HEK293 (cell line): ENCODE measurements around the gene GIT1.

Experiments used
- CTCF ChIA-PET: fragments of 350-600 bp; formaldehyde crosslinking; extraction: SDS; loops from one replicate; lab custom pipeline; 2021; ENCODE audit warnings: antibody characterized with exemption; lab: Yijun Ruan, JAX
- POLR2A ChIA-PET: fragments of 300-600 bp; formaldehyde crosslinking; extraction: SDS; loops from one replicate; lab custom pipeline; 2020; ENCODE audit warnings: antibody characterized with exemption, inconsistent platforms; lab: Yijun Ruan, JAX
- H3K27ac ChIP-seq: fragments of 200-500 bp; sonication (Bioruptor generic); 2 replicates; pipeline ENCODE4 v1.5.1; 2014; ENCODE audit warnings: low read depth, low read length, control low read depth, inconsistent platforms; ENCODE audit errors: extremely low read depth
- H3K36me3 ChIP-seq, 2 experiments: fragments of 200-500 bp in 1 of 2; sonication (Bioruptor generic) in 1 of 2; 1 replicate in 1 of 2; 2 replicates in 1 of 2; pipeline ENCODE4 v1.5.1; 2014 to 2017; ENCODE audit warnings: inconsistent platforms in 2 of 2, low read length in 2 of 2; ENCODE audit not compliant: control insufficient read depth in 2 of 2, insufficient read depth in 1 of 2
- H3K4me1 ChIP-seq: fragments of 200-500 bp; sonication (Bioruptor generic); 2 replicates; pipeline ENCODE4 v1.5.1; 2014; ENCODE audit warnings: mild to moderate bottlenecking, low read length, inconsistent platforms; ENCODE audit not compliant: control insufficient read depth, insufficient read depth
- H3K4me3 ChIP-seq: 2 replicates; pipeline ENCODE4 v1.5.1; 2011; ENCODE audit warnings: low read depth, mild to moderate bottlenecking, control low read depth, low read length, moderate library complexity
- H3K9me3 ChIP-seq: fragments of 200-500 bp; sonication (Bioruptor generic); 2 replicates; pipeline ENCODE4 v1.5.1; 2014; ENCODE audit warnings: low read depth, low read length, inconsistent platforms; ENCODE audit not compliant: control insufficient read depth, insufficient read depth
- BCL11B ChIP-seq: fragments of 450-650 bp; formaldehyde crosslinking; IDR thresholded peaks from 2 replicates; pipeline ENCODE4 v1.5.1; 2016; ENCODE audit warnings: low read depth, missing biosample characterization, missing genetic modification characterization
- GLI2 ChIP-seq: fragments of 450-650 bp; formaldehyde crosslinking; IDR thresholded peaks from 2 replicates; pipeline ENCODE4; 2017; ENCODE audit warnings: missing biosample characterization, missing genetic modification characterization, low read depth, borderline replicate concordance
- HOXD13 ChIP-seq: sonication (generic); formaldehyde crosslinking; IDR thresholded peaks from 2 replicates; pipeline ENCODE4 v1.8.0; 2022; ENCODE audit warnings: missing genetic modification reagents, borderline replicate concordance
- IKZF3 ChIP-seq: fragments of 450-650 bp; IDR thresholded peaks from 2 replicates; pipeline ENCODE4 v1.5.0; 2018; ENCODE audit warnings: missing biosample characterization, mild to moderate bottlenecking, missing genetic modification characterization, moderate library complexity
- KLF1 ChIP-seq: fragments of 450-650 bp; formaldehyde crosslinking; IDR thresholded peaks from 2 replicates; pipeline ENCODE4 v1.5.1; 2016; ENCODE audit warnings: missing biosample characterization, missing genetic modification characterization
- KLF7 ChIP-seq: fragments of 450-650 bp; formaldehyde crosslinking; IDR thresholded peaks from 2 replicates; pipeline ENCODE4 v1.5.1; 2016; ENCODE audit warnings: missing biosample characterization, missing genetic modification characterization, borderline replicate concordance
- RBAK ChIP-seq: fragments of 450-650 bp; formaldehyde crosslinking; IDR thresholded peaks from 2 replicates; pipeline ENCODE4 v1.5.1; 2016; ENCODE audit warnings: missing biosample characterization, missing genetic modification characterization
- REST ChIP-seq: fragments of 450-650 bp; formaldehyde crosslinking; IDR thresholded peaks from 2 replicates; pipeline ENCODE4 v1.5.1; 2016; ENCODE audit warnings: missing biosample characterization, missing genetic modification characterization
- SALL2 ChIP-seq: fragments of 450-650 bp; formaldehyde crosslinking; IDR thresholded peaks from 2 replicates; pipeline ENCODE4 v1.5.0; 2017; ENCODE audit warnings: missing biosample characterization, mild to moderate bottlenecking, missing genetic modification characterization, borderline replicate concordance
- SP2 ChIP-seq: fragments of 450-650 bp; formaldehyde crosslinking; IDR thresholded peaks from 2 replicates; pipeline ENCODE4 v1.5.1; 2016; ENCODE audit warnings: missing biosample characterization, missing genetic modification characterization
- ZEB2 ChIP-seq: fragments of 450-650 bp; formaldehyde crosslinking; IDR thresholded peaks from 2 replicates; pipeline ENCODE4 v1.5.1; 2016; ENCODE audit warnings: missing biosample characterization, missing genetic modification characterization
- ZNF157 ChIP-seq: fragments of 450-650 bp; formaldehyde crosslinking; IDR thresholded peaks from 2 replicates; pipeline ENCODE4 v1.5.1; 2016; ENCODE audit warnings: missing biosample characterization, missing genetic modification characterization
- ZNF169 ChIP-seq: fragments of 450-650 bp; formaldehyde crosslinking; IDR thresholded peaks from 2 replicates; pipeline ENCODE4 v1.5.1; 2016; ENCODE audit warnings: missing biosample characterization, missing genetic modification characterization
- ZNF184 ChIP-seq: fragments of 450-650 bp; IDR thresholded peaks from 2 replicates; pipeline ENCODE4 v1.5.1; 2018; ENCODE audit warnings: missing biosample characterization, mild to moderate bottlenecking, missing genetic modification characterization
- ZNF280D ChIP-seq: fragments of 450-650 bp; formaldehyde crosslinking; IDR thresholded peaks from 2 replicates; pipeline ENCODE4 v1.5.1; 2016; ENCODE audit warnings: missing biosample characterization, missing genetic modification characterization
- ZNF350 ChIP-seq: fragments of 450-650 bp; formaldehyde crosslinking; IDR thresholded peaks from 2 replicates; pipeline ENCODE4 v1.5.0; 2017; ENCODE audit warnings: missing biosample characterization, mild to moderate bottlenecking, missing genetic modification characterization
- ZNF391 ChIP-seq: fragments of 450-650 bp; formaldehyde crosslinking; IDR thresholded peaks from 2 replicates; pipeline ENCODE4 v1.5.1; 2016; ENCODE audit warnings: low read depth, missing biosample characterization, missing genetic modification characterization, borderline replicate concordance
- ZNF416 ChIP-seq: fragments of 450-650 bp; formaldehyde crosslinking; IDR thresholded peaks from 2 replicates; pipeline ENCODE4 v1.5.1; 2016; ENCODE audit warnings: missing biosample characterization, missing genetic modification characterization
- ZNF473 ChIP-seq: fragments of 450-650 bp; formaldehyde crosslinking; IDR thresholded peaks from 2 replicates; pipeline ENCODE4 v1.5.1; 2017; ENCODE audit warnings: missing biosample characterization, missing genetic modification characterization
- ZNF501 ChIP-seq: fragments of 450-650 bp; formaldehyde crosslinking; IDR thresholded peaks from 2 replicates; pipeline ENCODE4 v1.5.1; 2016; ENCODE audit warnings: missing biosample characterization, missing genetic modification characterization
- ZNF544 ChIP-seq: fragments of 450-650 bp; formaldehyde crosslinking; IDR thresholded peaks from 2 replicates; pipeline ENCODE4 v1.5.0; 2017; ENCODE audit warnings: missing biosample characterization, missing genetic modification characterization
- ZNF555 ChIP-seq: fragments of 450-650 bp; formaldehyde crosslinking; conservative IDR thresholded peaks from 2 replicates; pipeline ENCODE4 v1.5.1; 2017; ENCODE audit warnings: missing biosample characterization, mild to moderate bottlenecking, missing genetic modification characterization, inconsistent platforms
- ZNF670 ChIP-seq: fragments of 450-650 bp; formaldehyde crosslinking; IDR thresholded peaks from 2 replicates; pipeline ENCODE4 v1.5.1; 2016; ENCODE audit warnings: missing biosample characterization, missing genetic modification characterization, low read depth
- ZNF791 ChIP-seq: fragments of 450-650 bp; formaldehyde crosslinking; IDR thresholded peaks from 2 replicates; pipeline ENCODE4 v1.5.1; 2016; ENCODE audit warnings: missing biosample characterization, missing genetic modification characterization
- TF ChIP-seq, protein P1 (sequence below): fragments of 450-650 bp; formaldehyde crosslinking; IDR thresholded peaks from 2 replicates; pipeline ENCODE4 v1.5.1; 2016; ENCODE audit warnings: missing biosample characterization, missing genetic modification characterization
- TF ChIP-seq, protein P2 (sequence below): fragments of 450-650 bp; formaldehyde crosslinking; IDR thresholded peaks from 2 replicates; pipeline ENCODE4 v1.5.1; 2017; ENCODE audit warnings: missing biosample characterization, mild to moderate bottlenecking, missing genetic modification characterization, moderate library complexity

GIT1 gene

GRCh38 chr17:29629839-29630238, 40.4 kb upstream of the GIT1 start:
- ChIA-PET CTCF (interaction anchor here (1.2 kb wide), 1 partner anchor 149 kb away, joined by 5 read pairs; no protein-coding TSS in a partner anchor), POLR2A (no interaction called here)
- no peak for TF ChIP-seq ZNF280D (tag by site-specific recombination)
- no peak for TF ChIP-seq IKZF3 (tag by site-specific recombination)
- no peak for TF ChIP-seq RBAK (tag by site-specific recombination)
- TF ChIP-seq GLI2 (tag by site-specific recombination): no peak
- no peak for TF ChIP-seq ZNF157 (tag by site-specific recombination)
- TF ChIP-seq KLF7 (tag by site-specific recombination): no peak
- no peak for TF ChIP-seq KLF1 (tag by site-specific recombination)
- no peak for TF ChIP-seq ZNF350 (tag by site-specific recombination)
- TF ChIP-seq HOXD13 (CRISPR knock-in tag): no peak
- TF ChIP-seq ZNF169 (tag by site-specific recombination): no peak
- TF ChIP-seq SALL2 (tag by site-specific recombination): no peak
- TF ChIP-seq SP2 (tag by site-specific recombination): no peak
- TF ChIP-seq, all 188 proteins: peak for 0

GRCh38 chr17:29628644-29629043, 39.2 kb upstream of the GIT1 start:
- Histone ChIP-seq H3K4me3 (no peak overlapping the region), H3K36me3 (peaks cover 0 to 29% of the 10 kb centered on the region in 2 experiments; a peak in 2 of 3 replicates), H3K27ac (no peak overlapping the region), H3K9me3 (no peaks in the 10 kb centered on the region), H3K4me1 (no peaks in the 10 kb centered on the region)
- ChIA-PET CTCF (interaction anchor here (0.6 to 1.4 kb wide), 5 partner anchors 10 to 252 kb away, joined by 3 to 5 read pairs (median 4); no protein-coding TSS in a partner anchor), POLR2A (no interaction called here)
- TF ChIP-seq ZNF791 (no peak), REST (tag by site-specific recombination) (no peak), ZNF544 (no peak), BCL11B (no peak), ZNF416 (tag by site-specific recombination) (no peak), ZNF670 (tag by site-specific recombination) (no peak), ZNF555 (tag by site-specific recombination) (no peak), ZNF391 (tag by site-specific recombination) (no peak), IKZF3 (tag by site-specific recombination) (no peak), ZNF473 (tag by site-specific recombination) (no peak), ZNF184 (no peak), ZEB2 (tag by site-specific recombination) (no peak), ZNF501 (no peak)
- TF ChIP-seq, protein P1, sequence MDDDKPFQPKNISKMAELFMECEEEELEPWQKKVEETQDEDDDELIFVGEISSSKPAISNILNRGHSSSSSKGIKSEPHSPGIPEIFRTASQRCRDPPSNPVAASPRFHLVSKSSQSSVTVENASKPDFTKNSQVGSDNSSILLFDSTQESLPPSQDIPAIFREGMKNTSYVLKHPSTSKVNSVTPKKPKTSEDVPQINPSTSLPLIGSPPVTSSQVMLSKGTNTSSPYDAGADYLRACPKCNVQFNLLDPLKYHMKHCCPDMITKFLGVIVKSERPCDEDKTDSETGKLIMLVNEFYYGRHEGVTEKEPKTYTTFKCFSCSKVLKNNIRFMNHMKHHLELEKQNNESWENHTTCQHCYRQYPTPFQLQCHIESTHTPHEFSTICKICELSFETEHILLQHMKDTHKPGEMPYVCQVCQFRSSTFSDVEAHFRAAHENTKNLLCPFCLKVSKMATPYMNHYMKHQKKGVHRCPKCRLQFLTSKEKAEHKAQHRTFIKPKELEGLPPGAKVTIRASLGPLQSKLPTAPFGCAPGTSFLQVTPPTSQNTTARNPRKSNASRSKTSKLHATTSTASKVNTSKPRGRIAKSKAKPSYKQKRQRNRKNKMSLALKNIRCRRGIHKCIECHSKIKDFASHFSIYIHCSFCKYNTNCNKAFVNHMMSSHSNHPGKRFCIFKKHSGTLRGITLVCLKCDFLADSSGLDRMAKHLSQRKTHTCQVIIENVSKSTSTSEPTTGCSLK (tag by site-specific recombination): no peak
- TF ChIP-seq, protein P2, sequence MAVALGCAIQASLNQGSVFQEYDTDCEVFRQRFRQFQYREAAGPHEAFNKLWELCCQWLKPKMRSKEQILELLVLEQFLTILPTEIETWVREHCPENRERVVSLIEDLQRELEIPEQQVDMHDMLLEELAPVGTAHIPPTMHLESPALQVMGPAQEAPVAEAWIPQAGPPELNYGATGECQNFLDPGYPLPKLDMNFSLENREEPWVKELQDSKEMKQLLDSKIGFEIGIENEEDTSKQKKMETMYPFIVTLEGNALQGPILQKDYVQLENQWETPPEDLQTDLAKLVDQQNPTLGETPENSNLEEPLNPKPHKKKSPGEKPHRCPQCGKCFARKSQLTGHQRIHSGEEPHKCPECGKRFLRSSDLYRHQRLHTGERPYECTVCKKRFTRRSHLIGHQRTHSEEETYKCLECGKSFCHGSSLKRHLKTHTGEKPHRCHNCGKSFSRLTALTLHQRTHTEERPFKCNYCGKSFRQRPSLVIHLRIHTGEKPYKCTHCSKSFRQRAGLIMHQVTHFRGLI (tag by site-specific recombination): no peak

More at GRCh38 chr17:29629839-29630238, 40.4 kb upstream of the GIT1 start:
- Histone ChIP-seq H3K36me3 (peaks cover 1 to 35% of the 10 kb centered on the region in 2 experiments), H3K9me3 (no peaks in the 10 kb centered on the region), H3K4me3 (no peak overlapping the region), H3K4me1 (no peaks in the 10 kb centered on the region), H3K27ac (no peak overlapping the region)
